Measurements from ENCODE around the gene PCNX3. TPM values are rescaled to one million over a fixed set of nuclear protein-coding genes. Genes with fewer than 3 reads are reported as not detected.

The PCNX3 gene
- total RNA-seq, 1 donor from 2014 or later: 30.6 TPM

DNA sequence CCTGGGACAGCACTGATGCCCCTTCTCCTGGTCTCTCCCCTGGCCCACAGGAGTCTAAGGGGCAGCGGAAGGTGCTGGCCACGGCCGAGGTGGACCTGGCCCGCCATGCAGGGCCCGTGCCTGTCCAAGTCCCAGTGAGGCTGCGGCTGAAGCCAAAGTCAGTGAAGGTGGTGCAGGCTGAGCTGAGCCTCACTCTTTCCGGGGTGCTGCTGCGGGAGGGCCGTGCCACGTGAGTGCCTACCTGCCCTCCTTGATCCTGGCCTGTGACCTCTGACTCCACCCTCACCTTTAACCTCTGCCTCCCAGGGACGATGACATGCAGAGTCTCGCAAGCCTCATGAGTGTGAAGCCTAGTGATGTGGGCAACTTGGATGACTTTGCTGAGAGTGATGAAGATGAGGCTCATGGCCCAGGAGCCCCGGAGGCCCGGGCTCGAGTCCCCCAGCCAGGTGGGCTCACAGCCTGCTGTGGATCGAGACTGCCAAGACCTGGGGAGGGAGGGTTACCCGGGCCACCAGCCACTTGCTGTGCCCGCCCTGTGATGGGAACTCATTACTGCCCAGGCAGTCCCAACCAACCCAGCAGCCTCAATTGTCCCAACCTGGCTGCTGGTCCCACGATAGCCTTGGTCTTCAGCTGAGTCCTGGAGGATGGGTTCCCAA, 35.4 kb upstream of the PCNX3 start:
- DNase-seq (ENCODE audit: low spot score): no peak

DNA sequence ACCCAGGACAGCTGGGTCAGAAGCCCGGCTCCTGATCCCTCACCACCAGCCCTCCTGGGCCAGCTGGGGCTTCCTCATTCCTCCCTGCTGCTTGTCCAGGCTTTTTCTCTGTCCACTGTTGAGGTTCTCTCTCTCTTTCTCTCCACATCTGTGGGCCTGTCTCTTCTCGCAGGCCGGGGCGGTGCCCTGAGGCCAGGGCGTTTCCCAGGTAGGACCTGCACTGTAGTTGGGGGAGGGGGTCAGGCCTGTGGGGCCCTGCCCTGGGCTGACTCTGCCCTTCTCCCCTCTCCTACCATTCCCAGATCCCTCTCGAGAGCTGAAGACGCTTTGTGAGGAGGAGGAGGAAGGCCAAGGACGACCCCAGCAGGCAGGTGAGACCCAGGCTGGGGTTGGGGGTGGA, 34.8 kb upstream of the PCNX3 start:
- DNase-seq (ENCODE audit: low spot score): no peak

DNA sequence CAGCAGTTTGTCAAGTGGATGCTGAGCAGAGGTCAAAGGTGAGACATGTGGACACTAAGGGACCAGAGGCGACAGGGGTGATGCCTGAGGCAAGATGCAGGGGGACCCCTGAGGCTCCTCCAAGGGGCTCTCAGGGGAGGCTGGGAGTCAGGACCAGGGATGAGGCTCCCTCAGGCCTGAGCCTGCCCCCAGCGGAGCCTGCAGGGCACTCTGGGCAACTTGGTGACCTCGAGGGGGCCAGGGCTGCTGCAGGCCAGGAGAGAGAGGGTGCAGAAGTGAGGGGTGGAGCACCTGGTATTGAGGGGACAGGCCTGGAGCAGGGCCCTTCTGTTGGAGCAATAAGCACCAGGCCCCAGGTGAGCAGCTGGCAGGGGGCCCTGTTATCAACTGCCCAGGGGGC, 33.6 kb upstream of the PCNX3 start:
- no peak for DNase-seq (ENCODE audit: low spot score)

DNA sequence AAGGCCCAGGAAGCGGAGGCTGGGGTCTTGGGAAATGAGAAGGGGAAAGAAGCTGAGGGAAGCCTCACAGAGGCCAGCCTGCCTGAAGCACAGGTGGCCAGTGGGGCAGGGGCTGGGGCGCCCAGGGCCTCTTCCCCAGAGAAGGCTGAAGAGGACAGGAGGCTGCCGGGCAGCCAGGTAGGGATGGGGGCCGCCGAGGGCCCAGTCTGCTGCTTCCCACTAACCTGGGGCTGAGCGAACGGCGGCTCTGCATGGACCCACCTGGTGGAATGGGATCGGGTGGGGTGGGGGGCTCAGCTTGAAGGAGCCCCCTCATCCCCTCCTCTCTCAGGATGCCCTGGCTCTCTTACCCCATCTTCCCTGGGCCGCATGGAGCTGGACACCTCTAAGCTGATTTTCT, 32.0 kb upstream of the PCNX3 start:
- DNase-seq (ENCODE audit: low spot score): no peak

DNA sequence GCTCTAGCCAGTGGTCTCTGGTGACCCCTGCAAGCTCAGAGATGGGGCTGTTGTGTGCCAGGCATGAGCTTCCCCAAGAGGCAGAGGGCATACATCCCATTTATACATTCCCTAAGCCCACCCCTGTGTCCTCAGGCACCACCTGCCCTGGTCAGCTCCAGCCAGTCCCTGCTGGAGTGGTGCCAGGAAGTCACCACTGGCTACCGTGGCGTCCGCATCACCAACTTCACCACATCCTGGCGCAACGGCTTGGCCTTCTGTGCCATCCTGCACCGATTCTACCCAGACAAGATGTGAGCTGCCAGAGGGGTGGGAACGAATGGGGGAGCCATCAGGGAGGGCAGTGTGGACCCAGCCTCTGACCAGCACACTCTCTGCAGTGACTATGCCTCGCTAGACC, 31.5 kb upstream of the PCNX3 start:
- DNase-seq (ENCODE audit: low spot score): no peak

DNA sequence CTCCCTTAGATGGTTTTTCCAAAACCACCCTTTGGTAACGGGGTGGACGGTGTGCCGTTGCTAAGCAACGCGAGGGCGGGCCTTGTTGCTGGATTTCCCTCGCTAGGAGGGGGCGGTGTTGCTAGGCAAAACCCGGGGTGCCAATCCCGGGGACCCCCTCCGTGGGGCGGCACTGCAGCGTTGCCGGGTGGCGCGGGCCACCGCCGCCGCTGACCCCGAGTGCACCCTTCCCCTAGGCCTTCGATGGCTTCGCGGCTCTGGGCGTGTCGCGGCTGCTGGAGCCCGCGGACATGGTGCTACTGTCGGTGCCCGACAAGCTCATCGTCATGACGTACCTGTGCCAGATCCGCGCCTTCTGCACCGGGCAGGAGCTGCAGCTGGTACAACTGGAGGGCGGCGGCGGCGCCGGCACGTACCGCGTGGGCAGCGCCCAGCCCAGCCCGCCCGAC, 30.8 kb upstream of the PCNX3 start:
- DNase-seq (ENCODE audit: low spot score): no peak

DNA sequence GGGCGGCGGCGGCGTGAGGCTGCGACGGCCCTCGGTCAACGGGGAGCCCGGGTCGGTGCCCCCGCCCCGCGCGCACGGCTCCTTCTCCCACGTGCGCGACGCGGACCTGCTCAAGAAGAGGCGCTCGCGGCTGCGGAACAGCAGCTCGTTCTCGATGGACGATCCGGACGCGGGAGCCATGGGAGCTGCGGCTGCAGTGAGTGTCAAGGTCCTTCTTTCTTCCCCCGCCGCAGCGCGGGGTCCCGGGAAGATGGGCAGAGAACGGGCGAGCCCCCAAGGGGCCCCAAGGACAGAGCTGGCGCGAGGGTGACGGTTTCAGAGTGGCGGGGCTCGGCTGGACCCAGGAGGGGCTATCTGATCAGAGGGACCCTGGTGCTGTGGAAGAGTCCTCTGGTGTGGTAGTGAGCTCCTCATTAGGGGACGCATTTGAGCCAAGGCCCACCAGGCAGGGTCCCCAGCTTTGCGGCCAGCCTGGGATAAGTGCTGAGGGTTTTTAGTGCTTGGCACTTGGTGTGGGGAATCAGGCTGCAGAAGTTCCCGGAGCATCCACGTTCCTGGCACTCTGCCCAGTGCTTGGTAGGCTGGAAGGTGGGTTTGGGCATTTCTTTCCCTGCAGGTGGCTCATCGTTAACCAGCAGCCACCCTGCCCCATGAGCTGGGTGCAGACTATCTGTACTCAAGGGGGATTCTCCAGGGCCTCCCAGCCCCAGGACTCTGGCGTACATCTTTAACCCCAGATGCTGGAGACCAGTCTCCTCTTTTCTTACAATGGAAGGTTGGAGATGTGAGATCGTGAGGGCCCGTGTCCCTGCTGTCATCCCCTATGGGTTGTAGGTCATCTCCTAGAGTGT, 30.0 kb upstream of the PCNX3 start:
- no peak for DNase-seq (ENCODE audit: low spot score)

DNA sequence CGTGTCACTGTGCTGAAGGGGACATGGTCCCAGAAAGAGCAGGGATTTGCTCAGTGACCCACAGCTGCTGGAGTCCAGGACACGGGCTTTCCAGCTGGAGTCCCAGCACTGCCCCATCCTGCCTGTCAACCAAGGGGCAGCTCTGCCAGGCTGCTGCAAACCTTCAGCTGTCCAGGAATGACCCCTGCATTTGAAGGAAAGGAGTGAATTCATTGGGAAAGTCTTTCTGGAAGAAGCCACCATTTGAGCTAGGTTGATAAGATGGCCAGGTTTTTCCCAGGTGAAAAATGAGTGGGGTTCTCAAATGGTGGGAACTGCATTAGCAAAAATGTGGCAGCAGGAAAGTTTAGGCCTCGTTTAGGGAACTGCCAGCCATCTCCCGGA, 29.3 kb upstream of the PCNX3 start:
- no peak for DNase-seq (ENCODE audit: low spot score)

DNA sequence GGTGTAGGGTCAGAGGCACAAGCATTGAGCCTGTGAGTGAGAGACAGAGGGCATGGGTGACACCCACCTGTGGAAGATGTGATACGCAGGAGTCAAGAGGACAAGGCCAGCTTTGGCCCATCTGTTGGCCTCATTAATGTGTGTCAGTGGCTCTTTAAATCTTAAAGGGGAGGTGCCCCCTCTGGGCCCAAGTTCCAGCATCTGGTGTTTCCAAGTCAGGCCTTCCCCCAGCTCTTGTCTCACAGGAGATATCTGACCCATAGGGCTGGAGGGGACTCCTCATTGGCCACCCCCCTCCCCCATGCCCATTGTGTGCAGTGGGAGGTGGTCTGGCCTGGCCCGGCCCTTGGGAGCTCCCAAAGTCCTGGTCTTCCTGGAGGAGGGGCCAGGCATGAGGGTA, 28.9 kb upstream of the PCNX3 start:
- no peak for DNase-seq (ENCODE audit: low spot score)

DNA sequence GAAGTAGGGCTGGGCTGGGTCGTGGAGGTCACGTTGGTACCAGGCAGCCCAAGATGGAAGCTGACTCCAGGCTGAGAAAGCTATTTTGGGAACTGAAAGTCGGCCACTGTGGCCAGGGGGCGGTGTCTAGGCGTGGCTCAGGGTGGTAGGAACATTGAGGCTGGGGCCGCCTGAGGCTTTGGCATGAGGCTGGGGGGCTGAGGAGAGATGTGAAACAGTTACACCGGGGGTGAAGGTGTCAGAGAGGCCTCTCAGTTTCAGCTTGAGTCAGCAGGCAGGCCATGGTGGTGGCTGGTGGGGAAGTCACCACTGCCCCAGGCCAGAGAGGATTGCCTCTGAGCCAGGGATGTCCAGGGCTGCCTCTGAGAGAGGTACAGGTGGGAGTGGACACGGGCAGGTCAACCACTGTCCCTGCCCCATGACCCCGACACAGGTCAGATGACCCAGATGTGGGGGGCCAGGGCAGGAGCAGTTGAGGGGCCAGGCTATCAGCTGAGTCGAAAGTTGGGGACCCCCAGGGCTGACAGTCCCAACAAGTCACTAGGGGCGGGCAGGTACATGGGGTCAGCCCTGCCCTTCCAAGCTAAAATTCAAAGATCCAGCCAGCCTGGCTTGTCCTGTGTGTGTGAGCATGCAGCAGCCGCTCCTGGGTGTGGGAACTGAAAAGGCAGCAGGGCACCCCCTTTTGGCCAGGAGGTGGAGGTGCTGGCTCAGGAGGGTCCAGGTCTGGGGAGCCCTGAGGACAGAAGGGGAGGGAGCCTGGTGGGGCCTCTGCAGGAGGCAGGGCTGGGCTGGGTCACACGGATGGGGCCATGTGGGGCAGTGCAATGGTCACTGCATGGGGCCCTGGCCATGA, 27.1 kb upstream of the PCNX3 start:
- no peak for DNase-seq (ENCODE audit: low spot score)

DNA sequence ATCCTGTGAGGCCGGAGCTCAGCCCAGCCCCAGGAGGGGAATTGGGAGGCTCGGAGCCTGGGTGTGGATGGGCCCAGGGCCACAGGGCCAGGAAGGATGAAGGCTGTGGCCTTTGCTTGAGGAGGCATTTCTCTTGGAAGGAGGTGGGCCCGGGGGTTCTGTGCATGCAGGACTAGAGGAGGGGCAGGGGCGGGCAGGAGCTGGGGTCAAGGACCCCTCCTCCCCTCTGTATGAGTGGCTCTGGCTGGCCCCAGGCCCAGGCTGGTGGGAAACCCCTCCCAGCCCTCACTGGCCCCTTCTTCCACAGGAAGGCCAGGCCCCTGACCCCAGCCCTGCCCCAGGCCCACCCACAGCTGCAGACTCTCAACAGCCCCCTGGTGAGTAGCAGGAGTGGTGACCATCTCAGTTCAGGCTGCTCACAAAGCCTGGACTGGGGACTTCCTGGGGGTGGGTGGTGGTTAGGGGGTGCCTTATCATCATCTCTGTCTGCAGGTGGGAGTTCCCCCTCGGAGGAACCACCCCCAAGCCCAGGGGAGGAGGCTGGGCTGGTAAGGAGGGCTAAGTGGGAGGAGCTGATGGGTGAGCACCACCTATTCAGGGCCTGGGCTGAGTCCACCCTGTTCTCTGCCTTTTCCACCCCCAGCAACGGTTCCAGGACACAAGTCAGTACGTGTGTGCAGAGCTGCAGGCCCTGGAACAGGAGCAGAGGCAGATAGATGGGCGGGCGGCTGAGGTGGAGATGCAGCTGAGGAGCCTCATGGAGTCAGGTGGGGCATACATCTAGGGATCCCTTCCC, 25.9 kb upstream of the PCNX3 start:
- no peak for DNase-seq (ENCODE audit: low spot score)

DNA sequence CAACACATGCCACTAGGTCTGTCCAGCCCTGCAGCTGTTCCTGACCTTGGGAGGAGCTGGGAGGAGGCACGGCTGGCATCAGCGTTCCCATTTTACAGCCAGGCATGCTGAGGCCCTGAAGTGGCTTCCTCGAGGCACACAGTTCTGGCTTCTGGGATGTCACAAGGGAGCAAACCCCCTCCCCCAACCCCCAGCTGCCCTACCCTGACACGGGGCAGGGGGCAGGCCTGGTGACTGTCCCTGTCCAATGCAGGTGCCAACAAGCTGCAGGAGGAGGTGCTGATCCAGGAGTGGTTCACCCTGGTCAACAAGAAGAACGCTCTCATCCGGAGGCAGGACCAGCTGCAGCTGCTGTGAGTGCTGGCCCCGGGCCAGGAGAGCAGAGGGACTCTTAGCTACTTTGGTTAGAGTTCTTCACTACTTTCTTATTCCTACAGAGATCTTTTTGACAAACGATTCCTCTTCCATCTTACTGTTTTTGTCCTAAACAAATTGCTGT, 25.3 kb upstream of the PCNX3 start:
- no peak for DNase-seq (ENCODE audit: low spot score)

DNA sequence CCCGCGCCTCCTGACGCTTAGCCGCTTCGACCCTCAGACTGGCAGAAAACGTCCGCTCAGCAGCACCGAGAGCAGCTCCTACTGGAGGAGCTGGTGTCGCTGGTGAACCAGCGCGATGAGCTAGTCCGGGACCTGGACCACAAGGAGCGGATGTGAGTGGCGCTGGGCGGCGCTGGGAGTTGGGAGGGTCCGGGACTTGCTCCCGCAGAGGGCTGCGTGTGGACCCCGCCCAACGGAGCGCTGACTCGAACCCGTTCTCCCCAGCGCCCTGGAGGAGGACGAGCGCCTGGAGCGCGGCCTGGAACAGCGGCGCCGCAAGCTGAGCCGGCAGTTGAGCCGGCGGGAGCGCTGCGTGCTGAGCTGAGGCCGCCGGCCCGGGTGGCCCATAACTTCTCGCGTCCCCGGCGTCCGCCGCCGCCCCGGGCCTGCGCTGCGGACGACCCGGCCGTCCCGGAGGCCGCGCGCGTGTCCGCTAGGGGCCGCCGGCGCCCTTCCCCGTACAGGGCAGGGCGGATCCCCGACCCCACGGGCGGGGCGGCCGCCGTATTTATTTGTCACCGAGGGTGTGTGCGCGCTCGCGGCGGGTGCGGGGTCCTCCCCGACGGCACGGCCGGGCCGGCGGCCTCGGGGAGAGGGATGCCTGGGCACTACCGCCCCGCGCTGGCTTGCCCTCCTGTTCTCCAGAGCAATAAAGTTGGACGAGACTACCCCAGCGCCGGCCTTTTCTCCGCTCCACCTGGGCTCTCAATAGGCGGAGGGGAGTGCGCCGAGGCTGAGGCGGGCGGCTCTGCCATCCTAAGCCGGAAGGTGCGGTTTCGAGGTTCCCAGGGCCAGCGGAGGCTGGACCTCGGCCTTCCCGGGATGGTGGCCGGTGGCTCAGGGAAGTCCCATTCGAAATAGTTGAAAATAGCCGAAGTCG, 23.4 kb upstream of the PCNX3 start:
- DNase-seq (ENCODE audit: low spot score): no peak

DNA sequence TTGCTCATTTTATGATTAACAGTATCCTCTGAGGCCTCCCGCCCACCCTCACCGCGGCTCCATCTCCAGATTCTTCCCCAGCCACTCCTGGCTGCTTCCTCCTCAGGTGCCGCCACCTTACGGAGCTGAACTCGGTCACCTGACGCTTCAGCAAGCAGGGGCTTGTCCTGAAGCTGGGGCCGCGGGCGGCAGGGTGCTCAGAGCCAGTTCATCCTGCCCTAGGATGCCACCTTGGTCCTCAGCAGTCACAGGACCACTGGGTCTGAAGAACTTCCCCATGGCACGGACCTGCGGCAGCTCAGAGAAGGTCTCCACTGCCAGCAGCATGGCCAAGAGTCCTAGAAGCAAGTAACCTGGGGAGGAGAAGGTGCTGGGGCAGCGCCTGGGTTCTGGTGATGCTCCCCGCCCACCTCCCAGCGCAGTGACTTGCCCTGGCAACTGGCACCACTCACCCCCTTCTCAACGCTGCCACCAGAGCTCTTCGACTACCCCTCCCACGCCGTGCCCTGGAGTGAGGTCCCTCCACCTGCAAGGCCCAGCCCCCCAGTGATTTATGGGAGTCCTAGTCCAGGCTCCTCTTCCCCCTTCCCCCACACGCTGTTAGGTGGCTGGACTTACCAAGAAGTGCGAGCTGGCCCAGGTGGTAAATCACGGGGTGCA, 22.6 kb upstream of the PCNX3 start:
- no peak for DNase-seq (ENCODE audit: low spot score)

DNA sequence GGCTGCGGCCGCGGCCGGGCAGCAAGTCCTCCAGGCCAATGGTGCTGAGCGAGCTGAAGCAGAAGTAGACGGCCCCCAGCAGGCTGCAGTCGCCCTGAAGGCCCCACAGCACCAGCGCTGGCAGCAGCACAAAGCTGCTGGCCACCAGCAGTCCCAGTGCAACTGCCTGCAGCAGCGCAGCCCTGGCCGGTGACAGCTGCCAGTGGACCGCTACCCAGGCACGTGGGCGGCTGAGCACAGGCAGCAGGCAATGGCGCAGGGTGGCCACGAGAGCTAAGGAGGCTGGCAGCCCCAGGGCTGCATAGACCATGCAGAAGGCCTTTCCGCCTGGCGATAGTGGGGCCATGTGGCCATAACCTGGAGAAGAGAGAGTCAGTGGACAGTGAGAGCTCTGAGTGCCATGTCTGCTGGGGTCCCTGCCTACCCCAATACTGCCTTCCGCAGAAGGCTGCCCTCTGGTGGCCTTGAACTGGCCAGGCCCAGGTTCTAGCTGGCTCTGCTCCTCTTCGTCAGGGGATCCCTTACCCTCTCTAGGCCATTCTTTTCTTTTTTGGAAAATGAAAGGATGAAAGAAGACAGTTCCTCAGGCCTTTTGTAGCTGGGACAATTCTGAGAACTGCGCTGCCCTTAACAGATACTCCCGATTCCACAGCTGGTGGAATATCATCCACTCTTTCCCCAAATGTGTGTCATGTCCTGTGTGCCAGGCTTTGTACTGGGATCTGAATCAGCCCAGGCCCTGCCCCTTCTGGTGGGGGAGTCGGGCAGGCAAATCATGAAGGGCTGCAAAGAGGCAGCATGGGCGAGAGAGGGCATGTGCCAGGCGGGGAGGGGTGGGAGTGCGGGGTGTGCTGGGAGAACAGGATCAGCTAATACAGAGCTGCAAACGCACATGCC, 21.8 kb upstream of the PCNX3 start:
- DNase-seq (ENCODE audit: low spot score): no peak

DNA sequence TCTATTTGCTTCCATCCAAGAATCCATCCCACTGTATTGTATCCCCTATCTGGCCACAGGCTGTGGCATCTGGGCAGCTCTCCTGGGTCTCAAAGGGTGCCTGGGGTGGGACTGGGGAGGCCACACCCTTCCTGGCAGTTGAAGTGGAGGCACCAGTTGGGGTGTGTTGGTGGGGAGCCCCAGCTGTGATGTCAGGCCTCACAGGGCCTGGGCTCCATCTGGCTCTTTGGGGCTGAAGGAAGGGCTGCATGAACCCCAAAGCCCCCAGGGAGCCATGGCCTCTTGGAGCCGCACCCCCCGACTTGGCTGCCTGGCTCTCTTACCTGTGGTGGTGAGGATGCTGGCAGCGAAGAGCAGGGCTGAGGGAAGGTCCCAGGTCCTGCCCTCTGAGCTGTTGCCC, 20.4 kb upstream of the PCNX3 start:
- no peak for DNase-seq (ENCODE audit: low spot score)

DNA sequence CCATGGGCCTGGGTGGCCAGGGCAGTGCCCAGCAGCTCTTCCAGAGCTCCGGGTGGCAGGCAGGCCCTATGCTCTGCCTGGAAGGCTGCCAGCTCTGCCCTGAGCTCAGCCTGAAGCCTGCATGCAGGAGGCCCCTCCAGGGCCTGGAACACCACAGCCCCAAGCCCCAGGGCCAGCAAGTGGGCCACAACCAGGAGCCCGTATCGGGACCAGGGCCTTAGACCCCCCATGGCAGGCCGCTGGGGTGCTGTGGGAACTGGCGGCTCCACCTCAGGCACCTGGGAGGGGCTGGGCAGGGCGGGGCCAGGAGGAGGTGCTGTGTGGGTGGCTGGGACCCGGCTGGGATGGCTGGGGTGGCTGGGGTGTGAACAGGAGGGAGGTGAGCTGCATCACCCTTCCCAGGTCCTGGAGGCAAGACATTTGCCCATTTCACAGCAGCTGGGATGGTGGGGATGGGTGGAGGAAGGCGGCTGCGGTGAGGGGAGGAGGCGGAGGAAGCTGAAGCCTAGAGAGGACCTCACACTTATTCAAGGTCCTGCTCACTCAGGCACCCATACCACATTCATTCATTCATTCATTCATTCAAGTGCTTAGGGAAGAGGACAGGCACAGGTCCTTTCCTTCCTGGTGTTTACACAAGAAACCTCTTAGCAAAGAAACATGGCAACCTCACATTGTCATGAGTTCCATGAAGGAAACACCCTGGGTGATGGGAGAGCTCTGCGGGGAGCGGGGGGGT, 19.9 kb upstream of the PCNX3 start, which contains the start of gene KCNK7:
KCNK7 (minus strand) TSS at position 258 of the 739 bp plus-strand sequence; CDS start at position 230, 28 bp downstream.
- DNase-seq (ENCODE audit: low spot score): no peak
